ENCODE results near the gene SERGEF.

The SERGEF gene

DNA sequence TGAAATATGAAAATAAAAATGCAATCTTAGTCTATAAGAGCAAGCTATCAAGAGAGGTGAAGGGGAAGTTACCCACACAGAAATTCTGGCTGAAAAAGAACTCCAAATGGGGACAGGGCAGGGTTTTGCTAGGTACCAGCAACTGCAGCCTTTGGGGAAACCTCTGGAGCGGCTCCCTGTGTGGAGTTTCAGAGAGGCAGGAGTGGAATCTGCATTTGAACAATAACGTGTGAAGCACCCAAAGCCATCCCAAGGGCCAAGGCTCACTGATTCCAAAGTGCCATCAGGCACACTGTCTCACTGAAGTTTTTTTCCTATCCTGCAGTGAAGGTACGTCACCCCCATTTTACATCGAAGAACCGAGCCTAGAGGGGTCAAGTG, 190.5 kb downstream of the SERGEF start:
- no peak overlapping the region for H3K4me3 ChIP-seq (ENCODE audit: low read depth, low read length)
- in situ Hi-C loops (cut with HindIII; ENCODE audit: low sequenced_read_pairs): no loop called here
- no peak for DNase-seq (ENCODE audit: low read depth)
- TF ChIP-seq, protein P1, sequence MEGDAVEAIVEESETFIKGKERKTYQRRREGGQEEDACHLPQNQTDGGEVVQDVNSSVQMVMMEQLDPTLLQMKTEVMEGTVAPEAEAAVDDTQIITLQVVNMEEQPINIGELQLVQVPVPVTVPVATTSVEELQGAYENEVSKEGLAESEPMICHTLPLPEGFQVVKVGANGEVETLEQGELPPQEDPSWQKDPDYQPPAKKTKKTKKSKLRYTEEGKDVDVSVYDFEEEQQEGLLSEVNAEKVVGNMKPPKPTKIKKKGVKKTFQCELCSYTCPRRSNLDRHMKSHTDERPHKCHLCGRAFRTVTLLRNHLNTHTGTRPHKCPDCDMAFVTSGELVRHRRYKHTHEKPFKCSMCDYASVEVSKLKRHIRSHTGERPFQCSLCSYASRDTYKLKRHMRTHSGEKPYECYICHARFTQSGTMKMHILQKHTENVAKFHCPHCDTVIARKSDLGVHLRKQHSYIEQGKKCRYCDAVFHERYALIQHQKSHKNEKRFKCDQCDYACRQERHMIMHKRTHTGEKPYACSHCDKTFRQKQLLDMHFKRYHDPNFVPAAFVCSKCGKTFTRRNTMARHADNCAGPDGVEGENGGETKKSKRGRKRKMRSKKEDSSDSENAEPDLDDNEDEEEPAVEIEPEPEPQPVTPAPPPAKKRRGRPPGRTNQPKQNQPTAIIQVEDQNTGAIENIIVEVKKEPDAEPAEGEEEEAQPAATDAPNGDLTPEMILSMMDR (IDR thresholded peaks at IDR 0.05; ENCODE audit: low read depth, low read length, missing control alignments): no peak

DNA sequence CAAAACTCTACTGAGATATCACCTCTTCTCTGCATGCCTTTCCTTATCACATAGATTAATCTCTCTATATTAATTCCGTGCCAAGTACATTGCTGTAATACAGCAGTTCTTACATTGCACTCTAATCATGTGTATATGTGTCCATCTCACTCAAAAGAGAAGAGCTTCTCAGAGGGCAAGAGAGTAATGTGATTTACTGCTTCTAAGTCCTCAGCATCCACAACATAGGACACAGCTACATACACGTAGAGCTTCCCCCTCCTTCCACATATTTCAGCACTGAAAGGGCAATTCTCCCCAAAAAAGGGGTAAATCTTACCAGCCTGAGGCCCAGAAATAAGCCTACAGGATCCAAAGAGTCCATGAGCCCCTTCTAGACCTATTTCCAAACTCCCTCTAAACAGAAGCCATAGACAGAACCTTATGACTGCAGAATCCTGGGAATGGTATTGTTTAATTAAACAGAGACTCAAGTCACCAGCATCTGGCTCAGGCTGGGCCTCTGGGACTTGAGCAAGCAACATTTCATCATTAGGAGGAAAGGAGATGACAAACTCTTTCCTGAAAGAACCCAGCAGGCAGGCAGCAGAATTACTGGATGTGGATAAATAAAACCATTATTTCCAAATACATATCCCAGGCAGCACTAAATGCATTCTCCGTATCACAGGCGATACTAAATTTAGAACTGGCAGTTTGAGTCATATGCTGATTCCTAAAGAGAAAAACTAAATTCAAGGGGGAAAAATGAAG, 191.0 kb downstream of the SERGEF start:
- DNase-seq (ENCODE audit: low read depth): no peak
- in situ Hi-C loops (cut with HindIII; ENCODE audit: low sequenced_read_pairs): no loop called here
- H3K4me3 ChIP-seq (ENCODE audit: low read depth, low read length): no peak overlapping the region
- TF ChIP-seq, protein P1 (IDR thresholded peaks at IDR 0.05; ENCODE audit: low read depth, low read length, missing control alignments): no peak

DNA sequence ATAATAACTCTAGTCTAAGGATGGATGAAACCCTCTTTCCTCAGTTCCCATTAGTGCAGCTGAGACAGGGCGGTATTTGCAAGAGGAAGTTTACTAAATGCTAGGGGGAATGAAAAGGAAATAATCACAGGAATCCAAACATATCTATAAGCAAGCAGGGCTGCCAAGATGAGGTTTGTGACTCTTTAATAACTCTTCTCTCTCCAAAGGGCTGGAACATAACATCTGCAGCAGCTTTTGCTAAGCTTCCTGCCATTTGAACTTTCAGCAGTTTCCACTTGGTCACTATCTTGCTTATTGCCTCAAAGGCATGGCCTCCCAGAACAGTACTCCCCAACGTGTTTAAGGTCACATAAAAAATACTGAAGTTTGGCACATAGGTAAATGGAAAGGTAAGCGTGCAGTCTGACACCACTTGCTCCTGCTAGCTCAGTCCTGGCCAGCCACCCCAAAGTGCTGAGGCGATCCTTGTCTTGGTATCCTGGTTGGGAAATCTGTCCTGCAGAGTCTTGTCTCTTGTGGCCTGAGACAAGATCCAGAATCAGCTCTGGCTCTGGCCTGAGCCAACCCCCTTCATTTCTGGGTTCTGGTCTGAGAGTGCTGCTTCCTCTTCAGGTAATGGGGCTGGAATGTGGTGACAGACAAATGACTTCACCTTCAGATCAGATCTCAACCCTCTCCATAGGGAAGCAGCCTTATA, 196.5 kb downstream of the SERGEF start:
- in situ Hi-C loops (cut with HindIII; ENCODE audit: low sequenced_read_pairs): no loop called here
- no peak for DNase-seq (ENCODE audit: low read depth)
- TF ChIP-seq, protein P1 (IDR thresholded peaks at IDR 0.05; ENCODE audit: low read depth, low read length, missing control alignments): no peak
- H3K4me3 ChIP-seq (ENCODE audit: low read depth, low read length): no peak overlapping the region

DNA sequence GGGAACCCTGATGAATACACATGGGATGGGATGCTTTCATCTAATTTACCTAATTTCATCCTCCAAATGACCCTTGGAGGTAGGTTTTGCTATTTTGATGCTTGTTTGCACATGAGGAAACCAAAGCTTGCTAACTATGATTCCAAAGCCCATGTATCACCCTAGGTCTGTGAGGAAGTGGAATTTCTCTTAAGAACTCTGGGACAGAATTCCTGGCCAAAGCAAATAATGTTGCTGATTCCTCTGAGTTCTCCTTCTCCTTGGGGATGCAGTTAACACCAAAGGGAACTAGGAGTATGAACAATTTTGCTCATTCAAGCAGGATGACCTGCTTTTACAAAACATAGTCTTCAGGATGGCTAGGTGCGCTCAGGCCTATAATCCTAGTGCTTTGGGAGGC, 198.3 kb downstream of the SERGEF start:
- in situ Hi-C loops (cut with HindIII; ENCODE audit: low sequenced_read_pairs): no loop called here
- DNase-seq (ENCODE audit: low read depth): no peak
- no peak overlapping the region for H3K4me3 ChIP-seq (ENCODE audit: low read depth, low read length)
- TF ChIP-seq, protein P1 (IDR thresholded peaks at IDR 0.05; ENCODE audit: low read depth, low read length, missing control alignments): no peak

DNA sequence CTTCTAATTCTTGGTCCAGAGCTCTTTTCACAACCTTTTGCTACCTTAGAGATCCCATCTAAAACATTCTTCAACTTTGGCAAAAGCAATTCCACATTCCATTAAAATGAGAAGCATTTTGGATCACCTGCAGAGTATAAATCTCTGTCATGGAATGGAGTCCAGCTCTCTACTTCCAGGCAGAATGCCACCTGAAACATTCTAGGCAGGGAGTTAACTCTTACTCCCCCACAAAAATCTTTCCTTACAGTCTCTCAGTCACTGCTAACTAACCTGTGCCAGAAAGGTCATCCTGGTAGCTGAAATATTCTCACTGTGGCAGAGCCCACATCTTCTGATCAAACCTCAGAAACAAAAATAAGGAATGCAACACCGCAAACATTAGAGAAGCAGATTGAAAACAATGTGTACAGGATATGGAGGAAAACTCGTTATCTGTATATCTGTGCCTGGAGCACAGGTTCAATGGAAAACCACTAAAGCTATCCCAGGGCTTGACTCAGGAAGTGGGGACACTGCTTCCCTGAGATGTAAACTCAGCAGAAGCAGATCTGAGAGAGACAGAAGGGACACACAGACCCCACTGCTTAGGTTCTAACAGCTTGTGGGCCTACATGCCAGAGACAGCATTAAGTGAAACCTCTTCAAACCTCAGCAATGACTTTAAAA, 199.3 kb downstream of the SERGEF start:
- in situ Hi-C loops (cut with HindIII; ENCODE audit: low sequenced_read_pairs): no loop called here
- peak; percentile 64 for DNase-seq (ENCODE audit: low read depth)
- TF ChIP-seq, protein P1 (IDR thresholded peaks at IDR 0.05; ENCODE audit: low read depth, low read length, missing control alignments): no peak
- H3K4me3 ChIP-seq (ENCODE audit: low read depth, low read length): no peak overlapping the region

DNA sequence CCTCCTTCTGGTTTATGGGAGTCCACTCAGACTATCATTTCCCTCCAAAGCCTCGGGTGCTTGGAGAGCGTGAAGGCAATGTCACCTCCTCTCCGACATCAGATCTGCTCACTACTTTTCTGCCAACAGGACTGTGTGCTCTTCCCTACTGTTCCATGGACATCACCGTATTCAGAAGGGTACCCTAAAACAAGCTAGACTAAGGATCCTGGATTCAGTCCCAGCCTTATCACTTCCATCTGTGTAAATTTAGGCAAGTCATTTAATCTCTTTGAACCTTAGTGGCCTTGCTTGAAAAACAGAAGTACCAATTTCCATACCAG, 200.0 kb downstream of the SERGEF start:
- in situ Hi-C loops (cut with HindIII; ENCODE audit: low sequenced_read_pairs): no loop called here
- TF ChIP-seq, protein P1 (IDR thresholded peaks at IDR 0.05; ENCODE audit: low read depth, low read length, missing control alignments): no peak
- DNase-seq (ENCODE audit: low read depth): no peak
- no peak overlapping the region for H3K4me3 ChIP-seq (ENCODE audit: low read depth, low read length)
